GM23338 (cell line): ENCODE results near the gene MYCBP2. TPM values are rescaled to one million over a fixed set of nuclear protein-coding genes. Genes with fewer than 3 reads are reported as not detected.
A peak's percentile ranks its signal among the peaks of the same experiment; 100 is the strongest.

Experiments used
- ATAC-seq: fragments of 200-7000 bp; cut with Tn5 transposase; 3 replicates; pipeline ENCODE4 v1.9.1; 2020
- DNase-seq: peaks from one replicate; pipeline ENCODE4 v3.0.0-alpha.2; 2015; ENCODE audit warnings: low spot score
- H2AFZ ChIP-seq: fragments of 200-600 bp; sonication (generic); 2 replicates; pipeline ENCODE4 v1.8.0; 2016; ENCODE audit warnings: antibody characterized with exemption, mild to moderate bottlenecking, moderate library complexity
- H3F3A ChIP-seq: fragments of 200-600 bp; sonication (generic); replicated peaks from 2 replicates; pipeline ENCODE4 v1.8.0; 2017; ENCODE audit warnings: antibody characterized with exemption, mixed run types, low read depth
- H3K27ac ChIP-seq: fragments of 200-600 bp; sonication (generic); 2 replicates; pipeline ENCODE4 v1.6.1; 2016; ENCODE audit warnings: low read depth
- H3K27me3 ChIP-seq: fragments of 200-600 bp; sonication (generic); 2 replicates; pipeline ENCODE4 v1.8.0; 2016; ENCODE audit warnings: mild to moderate bottlenecking, mixed run types, moderate library complexity; ENCODE audit not compliant: insufficient read depth
- H3K36me3 ChIP-seq: fragments of 200-600 bp; sonication (generic); 2 replicates; pipeline ENCODE4 v1.8.0; 2016; ENCODE audit warnings: mild to moderate bottlenecking; ENCODE audit not compliant: insufficient read depth
- H3K4me1 ChIP-seq: fragments of 200-600 bp; sonication (generic); 2 replicates; pipeline ENCODE4 v1.8.0; 2016; ENCODE audit warnings: mild to moderate bottlenecking, moderate library complexity; ENCODE audit not compliant: insufficient read depth
- H3K4me2 ChIP-seq: fragments of 200-600 bp; sonication (generic); 2 replicates; pipeline ENCODE4 v1.7.1; 2017; ENCODE audit warnings: mixed run types
- H3K4me3 ChIP-seq: fragments of 200-600 bp; sonication (generic); 2 replicates; pipeline ENCODE4 v1.6.1; 2016; ENCODE audit warnings: mixed run types
- H3K79me2 ChIP-seq: fragments of 200-600 bp; sonication (generic); replicated peaks from 2 replicates; pipeline ENCODE4 v1.8.0; 2017; ENCODE audit warnings: mild to moderate bottlenecking; ENCODE audit not compliant: insufficient read depth
- H3K9me2 ChIP-seq: fragments of 200-600 bp; sonication (generic); 2 replicates; pipeline ENCODE4 v1.8.0; 2017; ENCODE audit not compliant: insufficient read depth
- H4K20me1 ChIP-seq: fragments of 200-600 bp; sonication (generic); replicated peaks from 2 replicates; pipeline ENCODE4 v1.8.0; 2017; ENCODE audit warnings: mild to moderate bottlenecking; ENCODE audit not compliant: insufficient read depth
- H3K27ac Mint-ChIP-seq: 2 replicates; pipeline ENCODE4 v1.8.0; 2020; ENCODE audit warnings: inconsistent platforms, mild to moderate bottlenecking, moderate library complexity, mixed read lengths
- H3K27me3 Mint-ChIP-seq: 3 replicates; pipeline ENCODE4 v1.8.0; 2022; ENCODE audit warnings: low read depth, mild to moderate bottlenecking, moderate library complexity, mixed read lengths, inconsistent platforms; ENCODE audit not compliant: insufficient read depth, poor library complexity
- H3K36me3 Mint-ChIP-seq: 3 replicates; pipeline ENCODE4 v1.8.0; 2021; ENCODE audit warnings: low read depth, mild to moderate bottlenecking, inconsistent platforms, moderate library complexity, mixed read lengths
- H3K4me1 Mint-ChIP-seq: 3 replicates; pipeline ENCODE4 v1.8.0; 2020; ENCODE audit warnings: mild to moderate bottlenecking, inconsistent platforms, mixed read lengths
- H3K4me3 Mint-ChIP-seq: 3 replicates; pipeline ENCODE4 v1.8.0; 2021; ENCODE audit warnings: moderate library complexity, mild to moderate bottlenecking, inconsistent platforms, mixed read lengths
- H3K9me3 Mint-ChIP-seq: 3 replicates; pipeline ENCODE4 v1.8.0; 2020; ENCODE audit warnings: moderate library complexity, mild to moderate bottlenecking, inconsistent platforms, mixed read lengths
- CREB1 ChIP-seq: fragments of 250-450 bp; sonication (Bioruptor Pico); IDR thresholded peaks from 2 replicates; pipeline ENCODE4 v1.5.0; 2020; ENCODE audit warnings: low read depth, mild to moderate bottlenecking, moderate library complexity
- EZH2phosphoT487 ChIP-seq: fragments of 200-600 bp; sonication (generic); IDR thresholded peaks from one replicate; pipeline ENCODE4 v1.8.1; 2018; ENCODE audit warnings: antibody characterized with exemption; ENCODE audit not compliant: unreplicated experiment
- POLR2AphosphoS5 ChIP-seq: IDR thresholded peaks from 2 replicates; pipeline ENCODE4 v1.6.1; 2016; ENCODE audit warnings: antibody characterized with exemption, low read depth
- STAT1 ChIP-seq: IDR thresholded peaks from one replicate; pipeline ENCODE4 v1.6.1; 2016; ENCODE audit warnings: antibody characterized with exemption; ENCODE audit not compliant: unreplicated experiment
- ZNF114 ChIP-seq: fragments of 250-450 bp; sonication (Bioruptor Pico); IDR thresholded peaks from 2 replicates; pipeline ENCODE4 v1.5.0; 2020; ENCODE audit warnings: mild to moderate bottlenecking, moderate library complexity
- ZNF331 ChIP-seq: fragments of 250-450 bp; sonication (Bioruptor Pico); IDR thresholded peaks from 2 replicates; pipeline ENCODE4 v1.5.0; 2020; ENCODE audit warnings: low read depth, mild to moderate bottlenecking, moderate library complexity
- polyA plus RNA-seq: library from polyadenylated mRNA; unstranded; fragments of >200 nt; fragmentation: Nextera tagmentation; extraction: Ambion mirVana; gene quantifications from 2 replicates; pipeline ENCODE4 v1.2.1, GENCODE V29; 2016
- total RNA-seq: library from RNA; depleted of rRNA; stranded (reverse); fragments of >200 nt; shearing (Covaris generic); gene quantifications from 2 replicates; pipeline ENCODE4 v1.2.3, GENCODE V29; 2014
- TF ChIP-seq, protein P1 (sequence below): IDR thresholded peaks from 2 replicates; pipeline ENCODE4 v1.6.1; 2016; ENCODE audit warnings: antibody characterized with exemption
- TF ChIP-seq, protein P2 (sequence below): IDR thresholded peaks from one replicate; pipeline ENCODE4 v1.6.1; 2018; ENCODE audit warnings: antibody characterized with exemption; ENCODE audit not compliant: unreplicated experiment

The MYCBP2 gene
- total and polyA plus RNA-seq, 2 experiments from 2014 or later, result 54.6 to 77.2 TPM

DNA sequence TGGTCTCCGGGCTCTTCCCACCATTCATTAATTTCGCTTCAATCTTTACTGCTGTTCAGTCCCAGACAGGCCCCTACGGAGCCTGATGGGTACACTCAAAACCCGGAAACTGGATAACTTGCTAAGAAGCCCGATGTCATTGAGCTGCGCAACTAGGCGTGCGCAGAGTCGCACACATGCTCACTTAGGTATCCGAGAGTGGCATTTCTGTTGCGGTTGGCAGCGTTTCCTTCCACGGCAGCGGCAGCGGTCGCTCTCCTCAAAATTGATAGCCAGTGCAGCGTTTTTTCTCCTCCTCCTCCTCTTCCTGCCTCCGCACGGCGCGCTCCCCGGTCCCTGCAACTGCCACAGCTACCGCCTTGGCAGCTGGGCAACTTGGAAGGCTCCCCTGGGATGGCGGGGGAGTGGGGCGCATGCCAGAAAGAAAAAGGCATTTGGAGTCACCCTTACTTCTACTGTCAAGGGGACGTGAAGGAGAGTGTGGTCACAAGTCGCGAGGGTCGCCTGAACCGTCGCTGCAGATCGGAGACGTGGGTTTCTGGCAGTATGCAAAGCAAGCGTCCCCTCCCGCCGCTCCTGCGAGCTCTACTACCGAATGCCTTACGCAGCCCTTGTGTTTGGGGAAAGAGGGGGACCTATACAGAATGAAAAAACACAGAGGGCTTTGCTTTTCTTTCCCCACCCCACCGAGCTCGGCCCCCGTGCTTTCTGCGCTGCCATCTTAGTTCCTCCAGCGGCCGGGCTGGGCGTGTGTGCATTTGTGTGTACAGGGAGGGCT lies 2.4 kb upstream of the MYCBP2 start:
- no peaks in the 10 kb centered on the region for H3K36me3 Mint-ChIP-seq
- Histone ChIP-seq H3K4me2 (peak overlapping the region; percentile 95), H3K27me3 (peaks cover 21% of the 10 kb centered on the region), H3K4me3 (peak overlapping the region; percentile 93), H3F3A (0 out of 2 replicates have a peak, but pooled peaks cover 3% of the 10 kb centered on the region), H3K36me3 (no peaks in the 10 kb centered on the region), H3K27ac (peak overlapping the region; percentile 73), H3K9me2 (no peaks in the 10 kb centered on the region), H2AFZ (peak overlapping the region; percentile 100), H3K4me1 (peaks cover 35% of the 10 kb centered on the region), H4K20me1 (peaks cover 12% of the 10 kb centered on the region; the same call in 1 of the 2 replicates), H3K79me2 (peaks cover 20% of the 10 kb centered on the region)
- peaks cover 19% of the 10 kb centered on the region for H3K27me3 Mint-ChIP-seq
- H3K4me1 Mint-ChIP-seq, result peaks cover 31% of the 10 kb centered on the region
- no peak overlapping the region for H3K27ac Mint-ChIP-seq
- no peaks in the 10 kb centered on the region; the same call in 2 of the 3 replicates for H3K9me3 Mint-ChIP-seq
- peak; percentile 63 for TF ChIP-seq POLR2AphosphoS5
- TF ChIP-seq, protein P1, sequence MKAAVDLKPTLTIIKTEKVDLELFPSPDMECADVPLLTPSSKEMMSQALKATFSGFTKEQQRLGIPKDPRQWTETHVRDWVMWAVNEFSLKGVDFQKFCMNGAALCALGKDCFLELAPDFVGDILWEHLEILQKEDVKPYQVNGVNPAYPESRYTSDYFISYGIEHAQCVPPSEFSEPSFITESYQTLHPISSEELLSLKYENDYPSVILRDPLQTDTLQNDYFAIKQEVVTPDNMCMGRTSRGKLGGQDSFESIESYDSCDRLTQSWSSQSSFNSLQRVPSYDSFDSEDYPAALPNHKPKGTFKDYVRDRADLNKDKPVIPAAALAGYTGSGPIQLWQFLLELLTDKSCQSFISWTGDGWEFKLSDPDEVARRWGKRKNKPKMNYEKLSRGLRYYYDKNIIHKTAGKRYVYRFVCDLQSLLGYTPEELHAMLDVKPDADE, result no peak
- TF ChIP-seq EZH2phosphoT487, result no peak
- TF ChIP-seq ZNF331 (CRISPR knock-in tag), result no peak
- peak; percentile 75 for TF ChIP-seq CREB1 (CRISPR knock-in tag)
- TF ChIP-seq, protein P2, sequence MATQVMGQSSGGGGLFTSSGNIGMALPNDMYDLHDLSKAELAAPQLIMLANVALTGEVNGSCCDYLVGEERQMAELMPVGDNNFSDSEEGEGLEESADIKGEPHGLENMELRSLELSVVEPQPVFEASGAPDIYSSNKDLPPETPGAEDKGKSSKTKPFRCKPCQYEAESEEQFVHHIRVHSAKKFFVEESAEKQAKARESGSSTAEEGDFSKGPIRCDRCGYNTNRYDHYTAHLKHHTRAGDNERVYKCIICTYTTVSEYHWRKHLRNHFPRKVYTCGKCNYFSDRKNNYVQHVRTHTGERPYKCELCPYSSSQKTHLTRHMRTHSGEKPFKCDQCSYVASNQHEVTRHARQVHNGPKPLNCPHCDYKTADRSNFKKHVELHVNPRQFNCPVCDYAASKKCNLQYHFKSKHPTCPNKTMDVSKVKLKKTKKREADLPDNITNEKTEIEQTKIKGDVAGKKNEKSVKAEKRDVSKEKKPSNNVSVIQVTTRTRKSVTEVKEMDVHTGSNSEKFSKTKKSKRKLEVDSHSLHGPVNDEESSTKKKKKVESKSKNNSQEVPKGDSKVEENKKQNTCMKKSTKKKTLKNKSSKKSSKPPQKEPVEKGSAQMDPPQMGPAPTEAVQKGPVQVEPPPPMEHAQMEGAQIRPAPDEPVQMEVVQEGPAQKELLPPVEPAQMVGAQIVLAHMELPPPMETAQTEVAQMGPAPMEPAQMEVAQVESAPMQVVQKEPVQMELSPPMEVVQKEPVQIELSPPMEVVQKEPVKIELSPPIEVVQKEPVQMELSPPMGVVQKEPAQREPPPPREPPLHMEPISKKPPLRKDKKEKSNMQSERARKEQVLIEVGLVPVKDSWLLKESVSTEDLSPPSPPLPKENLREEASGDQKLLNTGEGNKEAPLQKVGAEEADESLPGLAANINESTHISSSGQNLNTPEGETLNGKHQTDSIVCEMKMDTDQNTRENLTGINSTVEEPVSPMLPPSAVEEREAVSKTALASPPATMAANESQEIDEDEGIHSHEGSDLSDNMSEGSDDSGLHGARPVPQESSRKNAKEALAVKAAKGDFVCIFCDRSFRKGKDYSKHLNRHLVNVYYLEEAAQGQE, result no peak
- no peak for TF ChIP-seq STAT1
- DNase-seq (peak; percentile 93), ATAC-seq (peak; percentile 64)
- peak overlapping the region; percentile 89 for H3K4me3 Mint-ChIP-seq

DNA sequence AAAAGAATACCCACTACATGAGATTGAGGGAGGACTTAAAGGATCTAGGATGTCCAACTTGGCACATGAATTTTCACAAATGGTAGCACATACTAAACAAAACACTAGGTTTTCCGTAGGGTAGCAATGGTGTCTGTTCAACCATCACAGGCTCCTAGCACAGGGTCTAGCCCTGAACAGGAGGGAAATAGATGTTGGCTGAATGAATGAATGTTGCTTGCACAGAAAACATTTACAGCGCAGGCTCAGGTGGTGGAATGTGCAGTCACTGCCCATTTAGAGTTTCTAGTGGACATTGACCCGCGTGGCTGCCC lies 1.9 kb upstream of the MYCBP2 start:
- Mint-ChIP-seq H3K4me1 (peaks cover 34% of the 10 kb centered on the region), H3K36me3 (no peaks in the 10 kb centered on the region)
- TF ChIP-seq, protein P2, result no peak
- TF ChIP-seq, protein P1, result no peak
- no peak for TF ChIP-seq ZNF114 (CRISPR knock-in tag)

More for the DNA sequence above, 1.9 kb upstream of the MYCBP2 start:
- Histone ChIP-seq H3K4me3 (peak overlapping the region; percentile 93), H3K79me2 (peaks cover 26% of the 10 kb centered on the region), H2AFZ (peak overlapping the region; percentile 100), H3K27me3 (peaks cover 21% of the 10 kb centered on the region), H3K36me3 (no peaks in the 10 kb centered on the region), H3K9me2 (no peaks in the 10 kb centered on the region), H3K4me2 (peak overlapping the region; percentile 95), H3K4me1 (peaks cover 35% of the 10 kb centered on the region), H3K27ac (no peak overlapping the region), H3F3A (0 out of 2 replicates have a peak, but pooled peaks cover 3% of the 10 kb centered on the region), H4K20me1 (peaks cover 18% of the 10 kb centered on the region; the same call in 1 of the 2 replicates)
- no peak for DNase-seq
- Mint-ChIP-seq H3K4me3 (peak overlapping the region; percentile 89), H3K9me3 (no peaks in the 10 kb centered on the region; the same call in 2 of the 3 replicates), H3K27ac (no peak overlapping the region), H3K27me3 (peaks cover 20% of the 10 kb centered on the region)
- ATAC-seq, result peak; percentile 1; the same call in 1 of the 3 replicates
